OCI-LY3 (cell line): ENCODE results near the gene NPHP4.

ENCODE experiments used
- EZH2phosphoT487 ChIP-seq: fragments of 200-600 bp; shearing (Covaris generic); IDR thresholded peaks from 2 replicates; pipeline ENCODE4 v1.6.1; 2018; ENCODE audit warnings: antibody characterized with exemption, mixed run types, low read depth
- TF ChIP-seq, protein P1 (sequence below): fragments of 200-600, 300-600 bp; sonication (generic); IDR thresholded peaks from 2 replicates; pipeline ENCODE4 v1.5.1; 2014; ENCODE audit warnings: antibody characterized with exemption, low read length, low read depth

- TF ChIP-seq, protein P1, sequence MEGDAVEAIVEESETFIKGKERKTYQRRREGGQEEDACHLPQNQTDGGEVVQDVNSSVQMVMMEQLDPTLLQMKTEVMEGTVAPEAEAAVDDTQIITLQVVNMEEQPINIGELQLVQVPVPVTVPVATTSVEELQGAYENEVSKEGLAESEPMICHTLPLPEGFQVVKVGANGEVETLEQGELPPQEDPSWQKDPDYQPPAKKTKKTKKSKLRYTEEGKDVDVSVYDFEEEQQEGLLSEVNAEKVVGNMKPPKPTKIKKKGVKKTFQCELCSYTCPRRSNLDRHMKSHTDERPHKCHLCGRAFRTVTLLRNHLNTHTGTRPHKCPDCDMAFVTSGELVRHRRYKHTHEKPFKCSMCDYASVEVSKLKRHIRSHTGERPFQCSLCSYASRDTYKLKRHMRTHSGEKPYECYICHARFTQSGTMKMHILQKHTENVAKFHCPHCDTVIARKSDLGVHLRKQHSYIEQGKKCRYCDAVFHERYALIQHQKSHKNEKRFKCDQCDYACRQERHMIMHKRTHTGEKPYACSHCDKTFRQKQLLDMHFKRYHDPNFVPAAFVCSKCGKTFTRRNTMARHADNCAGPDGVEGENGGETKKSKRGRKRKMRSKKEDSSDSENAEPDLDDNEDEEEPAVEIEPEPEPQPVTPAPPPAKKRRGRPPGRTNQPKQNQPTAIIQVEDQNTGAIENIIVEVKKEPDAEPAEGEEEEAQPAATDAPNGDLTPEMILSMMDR = no peak
- no peak for TF ChIP-seq EZH2phosphoT487
These were observed 176.5 kb downstream of the NPHP4 start for GRCh38 chr1:5815716-5816115.
